HepG2 (cell line): ENCODE measurements around the gene AKT2. TPM values are rescaled to one million over a fixed set of nuclear protein-coding genes. Genes with fewer than 3 reads are reported as not detected.

Source experiments
- BHLHE40 ChIP-seq: IDR thresholded peaks from 2 replicates; pipeline ENCODE4 v1.6.1; 2011; ENCODE audit warnings: low read length, improper control_type of control experiment
- CHCHD3 ChIP-seq: sonication (generic); formaldehyde crosslinking; IDR thresholded peaks from 2 replicates; pipeline ENCODE4 v1.8.0; 2022; ENCODE audit warnings: mild to moderate bottlenecking, missing genetic modification reagents, moderate library complexity
- ELF4 ChIP-seq: sonication (generic); formaldehyde crosslinking; IDR thresholded peaks from 2 replicates; pipeline ENCODE4 v1.5.0; 2020; ENCODE audit warnings: missing genetic modification reagents, mild to moderate bottlenecking, moderate library complexity, borderline replicate concordance
- FLYWCH1 ChIP-seq: sonication (generic); formaldehyde crosslinking; IDR thresholded peaks from 2 replicates; pipeline ENCODE4 v1.8.1; 2023; ENCODE audit warnings: mild to moderate bottlenecking, missing genetic modification reagents
- KLF13 ChIP-seq: sonication (generic); formaldehyde crosslinking; IDR thresholded peaks from 2 replicates; pipeline ENCODE4 v1.4.0; 2020; ENCODE audit warnings: mild to moderate bottlenecking, missing genetic modification reagents
- MAFK ChIP-seq, 2 experiments: IDR thresholded peaks in 1 of 2; conservative IDR thresholded peaks in 1 of 2; 2 replicates each; pipeline ENCODE4 v1.6.1; 2011; ENCODE audit warnings: improper control_type of control experiment in 2 of 2, low read length in 2 of 2
- NR2C2 ChIP-seq: sonication (generic); formaldehyde crosslinking; IDR thresholded peaks from 2 replicates; pipeline ENCODE4 v1.4.0; 2020; ENCODE audit warnings: missing genetic modification reagents, mild to moderate bottlenecking, moderate library complexity, borderline replicate concordance
- NR3C1 ChIP-seq: sonication (generic); formaldehyde crosslinking; IDR thresholded peaks from 2 replicates; pipeline ENCODE4 v1.4.0; 2020; ENCODE audit warnings: missing genetic modification reagents
- PCBP1 ChIP-seq: fragments of 200-400 bp; formaldehyde crosslinking; IDR thresholded peaks from 2 replicates; pipeline ENCODE4 v1.6.1; 2017; ENCODE audit warnings: mild to moderate bottlenecking, low read depth, low read length, borderline replicate concordance
- PHF20 ChIP-seq: sonication (generic); formaldehyde crosslinking; IDR thresholded peaks from 2 replicates; pipeline ENCODE4 v1.5.0; 2020; ENCODE audit warnings: mild to moderate bottlenecking, missing genetic modification reagents
- POGZ ChIP-seq: sonication (generic); formaldehyde crosslinking; IDR thresholded peaks from 2 replicates; pipeline ENCODE4 v1.4.0; 2020; ENCODE audit warnings: mild to moderate bottlenecking, missing genetic modification reagents
- RFX5 ChIP-seq: IDR thresholded peaks from 2 replicates; pipeline ENCODE4 v1.6.1; 2011; ENCODE audit warnings: low read depth, low read length, improper control_type of control experiment
- RXRA ChIP-seq: sonication (generic); formaldehyde crosslinking; IDR thresholded peaks from 2 replicates; pipeline ENCODE4 v1.5.1; 2020; ENCODE audit warnings: missing genetic modification reagents
- SAFB2 ChIP-seq: sonication (generic); formaldehyde crosslinking; IDR thresholded peaks from 2 replicates; pipeline ENCODE4 v1.5.1; 2020; ENCODE audit warnings: missing genetic modification reagents, low read depth, mild to moderate bottlenecking, borderline replicate concordance
- TBX2 ChIP-seq: sonication (generic); formaldehyde crosslinking; IDR thresholded peaks from 2 replicates; pipeline ENCODE4 v1.5.0; 2020; ENCODE audit warnings: missing genetic modification reagents, mild to moderate bottlenecking, borderline replicate concordance
- ZBTB7B ChIP-seq: sonication (generic); formaldehyde crosslinking; IDR thresholded peaks from 2 replicates; pipeline ENCODE4 v1.4.0; 2020; ENCODE audit warnings: missing genetic modification reagents
- ZFP37 ChIP-seq: sonication (generic); formaldehyde crosslinking; IDR thresholded peaks from 2 replicates; pipeline ENCODE4 v1.4.0; 2020; ENCODE audit warnings: missing genetic modification reagents, borderline replicate concordance
- ZNF256 ChIP-seq: sonication (generic); formaldehyde crosslinking; conservative IDR thresholded peaks from 2 replicates; pipeline ENCODE4 v1.4.0; 2020; ENCODE audit warnings: missing genetic modification reagents
- ZNF292 ChIP-seq: sonication (generic); formaldehyde crosslinking; IDR thresholded peaks from 2 replicates; pipeline ENCODE4 v1.8.1; 2022; ENCODE audit warnings: mild to moderate bottlenecking, low read depth, missing genetic modification reagents, borderline replicate concordance
- ZNF367 ChIP-seq: sonication (generic); formaldehyde crosslinking; IDR thresholded peaks from 2 replicates; pipeline ENCODE4 v1.4.0; 2020; ENCODE audit warnings: missing genetic modification reagents, borderline replicate concordance
- ZNF431 ChIP-seq: sonication (generic); formaldehyde crosslinking; IDR thresholded peaks from 2 replicates; pipeline ENCODE4 v1.9.0; 2022; ENCODE audit warnings: missing genetic modification reagents, low read depth, mild to moderate bottlenecking, borderline replicate concordance
- ZNF570 ChIP-seq: sonication (generic); formaldehyde crosslinking; IDR thresholded peaks from 2 replicates; pipeline ENCODE4 v1.4.0; 2020; ENCODE audit warnings: mild to moderate bottlenecking, missing genetic modification reagents, borderline replicate concordance
- ZNF777 ChIP-seq: sonication (generic); formaldehyde crosslinking; IDR thresholded peaks from 2 replicates; pipeline ENCODE4 v1.4.0; 2020; ENCODE audit warnings: missing genetic modification reagents
- ZNF841 ChIP-seq: sonication (generic); formaldehyde crosslinking; IDR thresholded peaks from 2 replicates; pipeline ENCODE4 v1.8.1; 2023; ENCODE audit warnings: missing genetic modification reagents, borderline replicate concordance
- polyA plus RNA-seq, 8 experiments: library from polyadenylated mRNA; depleted of rRNA in 3 of 8; stranded (reverse) in 7 of 8; unstranded in 1 of 8; fragments of >200 nt; fragmentation: Illumina TruSeq in 4 of 8; extraction: Trizol in 4 of 8; gene quantifications; 2 replicates each; pipeline versions ENCODE4 v1.2.1 to v1.2.3, GENCODE V29; 2011 to 2016; ENCODE audit warnings: low read depth in 4 of 8, missing spikeins in 1 of 8, mixed read lengths in 1 of 8; ENCODE audit not compliant: insufficient read depth in 1 of 8
- total RNA-seq, 5 experiments: library from RNA; depleted of rRNA; stranded (reverse); fragments of >200 nt; fragmentation: Illumina TruSeq; extraction: Trizol; gene quantifications; 2 replicates each; pipeline ENCODE4 v1.2.3, GENCODE V29; 2016; ENCODE audit warnings: low read depth in 1 of 5
- TF ChIP-seq, protein P1 (sequence below): sonication (generic); formaldehyde crosslinking; IDR thresholded peaks from 2 replicates; pipeline ENCODE4 v1.5.1; 2020; ENCODE audit warnings: mild to moderate bottlenecking, moderate library complexity, missing genetic modification reagents
- TF ChIP-seq, protein P2 (sequence below): sonication (generic); formaldehyde crosslinking; IDR thresholded peaks from 2 replicates; pipeline ENCODE4 v1.5.0; 2020; ENCODE audit warnings: mild to moderate bottlenecking, missing genetic modification reagents, moderate library complexity
- TF ChIP-seq, protein P3 (sequence below): IDR thresholded peaks from 2 replicates; pipeline ENCODE4 v1.6.1; 2018; ENCODE audit warnings: missing genetic modification reagents

Gene AKT2
- total and polyA plus RNA-seq, 2 of the 13 experiments (the other 11 are each of a cell fraction or from before 2014, with no cell fraction given) = 82.1 to 173 TPM

GRCh38 chr19:40217027-40217810 is 67.9 kb downstream of the AKT2 start (continued):
- TF ChIP-seq PCBP1 (no peak), ELF4 (CRISPR knock-in tag) (no peak), ZNF367 (CRISPR knock-in tag) (no peak), TBX2 (CRISPR knock-in tag) (no peak), NR3C1 (CRISPR knock-in tag) (no peak), ZNF292 (CRISPR knock-in tag) (no peak), KLF13 (CRISPR knock-in tag) (no peak), ZNF841 (CRISPR knock-in tag) (no peak), RXRA (CRISPR knock-in tag) (peak; percentile 40; the same call in 1 of the 2 replicates), ZNF777 (peak; percentile 80), POGZ (0 out of 2 replicates have a peak, but pooled peaks have one; percentile 38), NR2C2 (no peak), FLYWCH1 (CRISPR knock-in tag) (no peak), ZNF256 (CRISPR knock-in tag) (no peak), ZNF431 (CRISPR knock-in tag) (no peak), RFX5 (no peak), ZFP37 (CRISPR knock-in tag) (no peak), PHF20 (CRISPR knock-in tag) (no peak), ZNF570 (CRISPR knock-in tag) (no peak), BHLHE40 (0 out of 2 replicates have a peak, but pooled peaks have one; percentile 15), SAFB2 (CRISPR knock-in tag) (no peak), CHCHD3 (CRISPR knock-in tag) (no peak), ZBTB7B (CRISPR knock-in tag) (peak; percentile 39; the same call in 1 of the 2 replicates), MAFK (conservative IDR thresholded peaks at IDR 0.05 in 1 of 2, IDR thresholded peaks at IDR 0.05 in 1 of 2; ENCODE audit: low read length in 2 of 2) (no peak)
- TF ChIP-seq, protein P1, sequence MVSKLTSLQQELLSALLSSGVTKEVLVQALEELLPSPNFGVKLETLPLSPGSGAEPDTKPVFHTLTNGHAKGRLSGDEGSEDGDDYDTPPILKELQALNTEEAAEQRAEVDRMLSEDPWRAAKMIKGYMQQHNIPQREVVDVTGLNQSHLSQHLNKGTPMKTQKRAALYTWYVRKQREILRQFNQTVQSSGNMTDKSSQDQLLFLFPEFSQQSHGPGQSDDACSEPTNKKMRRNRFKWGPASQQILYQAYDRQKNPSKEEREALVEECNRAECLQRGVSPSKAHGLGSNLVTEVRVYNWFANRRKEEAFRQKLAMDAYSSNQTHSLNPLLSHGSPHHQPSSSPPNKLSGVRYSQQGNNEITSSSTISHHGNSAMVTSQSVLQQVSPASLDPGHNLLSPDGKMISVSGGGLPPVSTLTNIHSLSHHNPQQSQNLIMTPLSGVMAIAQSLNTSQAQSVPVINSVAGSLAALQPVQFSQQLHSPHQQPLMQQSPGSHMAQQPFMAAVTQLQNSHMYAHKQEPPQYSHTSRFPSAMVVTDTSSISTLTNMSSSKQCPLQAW = no peak
- TF ChIP-seq, protein P2, sequence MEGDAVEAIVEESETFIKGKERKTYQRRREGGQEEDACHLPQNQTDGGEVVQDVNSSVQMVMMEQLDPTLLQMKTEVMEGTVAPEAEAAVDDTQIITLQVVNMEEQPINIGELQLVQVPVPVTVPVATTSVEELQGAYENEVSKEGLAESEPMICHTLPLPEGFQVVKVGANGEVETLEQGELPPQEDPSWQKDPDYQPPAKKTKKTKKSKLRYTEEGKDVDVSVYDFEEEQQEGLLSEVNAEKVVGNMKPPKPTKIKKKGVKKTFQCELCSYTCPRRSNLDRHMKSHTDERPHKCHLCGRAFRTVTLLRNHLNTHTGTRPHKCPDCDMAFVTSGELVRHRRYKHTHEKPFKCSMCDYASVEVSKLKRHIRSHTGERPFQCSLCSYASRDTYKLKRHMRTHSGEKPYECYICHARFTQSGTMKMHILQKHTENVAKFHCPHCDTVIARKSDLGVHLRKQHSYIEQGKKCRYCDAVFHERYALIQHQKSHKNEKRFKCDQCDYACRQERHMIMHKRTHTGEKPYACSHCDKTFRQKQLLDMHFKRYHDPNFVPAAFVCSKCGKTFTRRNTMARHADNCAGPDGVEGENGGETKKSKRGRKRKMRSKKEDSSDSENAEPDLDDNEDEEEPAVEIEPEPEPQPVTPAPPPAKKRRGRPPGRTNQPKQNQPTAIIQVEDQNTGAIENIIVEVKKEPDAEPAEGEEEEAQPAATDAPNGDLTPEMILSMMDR (CRISPR knock-in tag) = peak; percentile 75
- TF ChIP-seq, protein P3, sequence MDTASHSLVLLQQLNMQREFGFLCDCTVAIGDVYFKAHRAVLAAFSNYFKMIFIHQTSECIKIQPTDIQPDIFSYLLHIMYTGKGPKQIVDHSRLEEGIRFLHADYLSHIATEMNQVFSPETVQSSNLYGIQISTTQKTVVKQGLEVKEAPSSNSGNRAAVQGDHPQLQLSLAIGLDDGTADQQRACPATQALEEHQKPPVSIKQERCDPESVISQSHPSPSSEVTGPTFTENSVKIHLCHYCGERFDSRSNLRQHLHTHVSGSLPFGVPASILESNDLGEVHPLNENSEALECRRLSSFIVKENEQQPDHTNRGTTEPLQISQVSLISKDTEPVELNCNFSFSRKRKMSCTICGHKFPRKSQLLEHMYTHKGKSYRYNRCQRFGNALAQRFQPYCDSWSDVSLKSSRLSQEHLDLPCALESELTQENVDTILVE (CRISPR knock-in tag) = no peak
